Neural progenitor cell (in vitro differentiated cells): ENCODE results near the gene DEPDC1. TPM values are rescaled to one million over a fixed set of nuclear protein-coding genes. Genes with fewer than 3 reads are reported as not detected.

Experiments
- DNase-seq: peaks from one replicate; pipeline ENCODE4 v3.0.0-alpha.2; 2016; ENCODE audit warnings: low spot score
- H2AFZ ChIP-seq: fragments of 200-600 bp; sonication (generic); replicated peaks from 2 replicates; pipeline ENCODE4 v1.6.1; 2016; ENCODE audit warnings: antibody characterized with exemption
- H3F3A ChIP-seq: fragments of 200-600 bp; sonication (generic); 2 replicates; pipeline ENCODE4 v1.6.1; 2016; ENCODE audit warnings: antibody characterized with exemption, low read depth
- H3K27ac ChIP-seq: fragments of 200-600 bp; sonication (generic); 2 replicates; pipeline ENCODE4 v1.5.1; 2016; ENCODE audit warnings: mild to moderate bottlenecking
- H3K27me3 ChIP-seq: fragments of 200-600 bp; sonication (generic); 2 replicates; pipeline ENCODE4 v1.6.1; 2016; ENCODE audit warnings: mild to moderate bottlenecking, moderate library complexity
- H3K36me3 ChIP-seq: fragments of 200-600 bp; sonication (generic); 2 replicates; pipeline ENCODE4 v1.5.1; 2016
- H3K4me1 ChIP-seq: fragments of 200-600 bp; sonication (generic); 2 replicates; pipeline ENCODE4 v1.6.1; 2016; ENCODE audit warnings: mixed run types
- H3K4me2 ChIP-seq: fragments of 200-600 bp; sonication (generic); 2 replicates; pipeline ENCODE4 v1.6.1; 2016
- H3K4me3 ChIP-seq: fragments of 200-600 bp; sonication (generic); 2 replicates; pipeline ENCODE4 v1.5.1; 2016
- H3K79me2 ChIP-seq: fragments of 200-600 bp; sonication (generic); 2 replicates; pipeline ENCODE4 v1.6.1; 2016; ENCODE audit warnings: low read depth
- H3K9ac ChIP-seq: fragments of 200-600 bp; sonication (generic); 2 replicates; pipeline ENCODE4 v1.6.1; 2016
- H3K9me3 ChIP-seq: fragments of 200-600 bp; sonication (generic); 2 replicates; pipeline ENCODE4 v1.5.1; 2016; ENCODE audit warnings: low read depth
- H4K20me1 ChIP-seq: fragments of 200-600 bp; sonication (generic); 2 replicates; pipeline ENCODE4 v1.6.1; 2016; ENCODE audit warnings: low read depth
- H3K27ac Mint-ChIP-seq: 3 replicates; pipeline ENCODE4 v1.8.0; 2021; ENCODE audit warnings: mixed read lengths
- H3K27me3 Mint-ChIP-seq: 2 replicates; pipeline ENCODE4 v1.8.0; 2022; ENCODE audit warnings: low read depth, mild to moderate bottlenecking, inconsistent platforms, moderate library complexity, mixed read lengths; ENCODE audit not compliant: insufficient read depth
- H3K36me3 Mint-ChIP-seq: 3 replicates; pipeline ENCODE4 v1.8.0; 2021; ENCODE audit warnings: mixed read lengths
- H3K4me1 Mint-ChIP-seq: 3 replicates; pipeline ENCODE4 v1.8.0; 2021; ENCODE audit warnings: mixed read lengths
- H3K4me3 Mint-ChIP-seq: 3 replicates; pipeline ENCODE4 v1.8.0; 2021; ENCODE audit warnings: mild to moderate bottlenecking, moderate library complexity, mixed read lengths
- H3K9me3 Mint-ChIP-seq: 3 replicates; pipeline ENCODE4 v1.8.0; 2020; ENCODE audit warnings: mixed read lengths
- EZH2 ChIP-seq: fragments of 200-600 bp; sonication (generic); IDR thresholded peaks from 2 replicates; pipeline ENCODE4 v1.6.1; 2017; ENCODE audit warnings: antibody characterized with exemption, mild to moderate bottlenecking, moderate library complexity
- EZH2phosphoT487 ChIP-seq: fragments of 200-600 bp; sonication (generic); IDR thresholded peaks from 2 replicates; pipeline ENCODE4 v1.6.1; 2017; ENCODE audit warnings: antibody characterized with exemption
- total RNA-seq: library from RNA; depleted of rRNA; stranded (reverse); fragments of >200 nt; gene quantifications from 2 replicates; pipeline ENCODE4 v1.2.3, GENCODE V29; 2015; ENCODE audit warnings: low replicate concordance
- TF ChIP-seq, protein P1 (sequence below): fragments of 200-600 bp; sonication (generic); IDR thresholded peaks from 2 replicates; pipeline ENCODE4 v1.5.1; 2017; ENCODE audit warnings: antibody characterized with exemption, mild to moderate bottlenecking

DEPDC1 gene
- total RNA-seq, 1 donor from 2014 or later = 144 TPM

DNA sequence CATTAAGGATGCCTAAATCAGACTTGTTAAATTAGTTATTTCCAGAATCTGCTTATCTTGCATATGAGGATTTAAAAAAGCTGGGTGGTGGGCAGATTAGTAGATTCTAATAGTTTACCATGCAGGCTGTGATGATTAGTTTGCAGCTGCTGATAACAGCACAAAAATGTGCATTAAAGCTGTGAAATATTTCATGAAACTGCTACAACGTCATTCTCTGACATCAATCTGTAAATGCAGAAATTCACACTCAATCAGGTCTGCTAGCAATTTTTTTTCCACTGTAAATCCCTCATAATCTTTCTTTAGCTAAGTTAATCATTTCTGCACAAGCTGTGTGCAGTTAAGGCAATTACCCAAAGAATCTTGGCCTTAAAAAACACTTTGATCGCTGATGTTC lies 37.8 kb downstream of the DEPDC1 start:
- no peak overlapping the region for H3K9ac ChIP-seq
- Mint-ChIP-seq H3K27ac (no peak overlapping the region), H3K4me1 (peaks cover 13% of the 10 kb centered on the region), H3K9me3 (peaks cover 9% of the 10 kb centered on the region), H3K4me3 (no peak overlapping the region), H3K36me3 (peaks cover 3% of the 10 kb centered on the region), H3K27me3 (no peaks in the 10 kb centered on the region)
- no peak for DNase-seq
- no peaks in the 10 kb centered on the region for H3K27me3 ChIP-seq
- no peaks in the 10 kb centered on the region for H3K4me1 ChIP-seq
- no peaks in the 10 kb centered on the region for H3K36me3 ChIP-seq
- no peak overlapping the region for H3K4me3 ChIP-seq
- H2AFZ ChIP-seq = no peak overlapping the region
- no peaks in the 10 kb centered on the region for H4K20me1 ChIP-seq
- H3K79me2 ChIP-seq = no peaks in the 10 kb centered on the region
- no peak overlapping the region for H3K27ac ChIP-seq
- no peaks in the 10 kb centered on the region for H3K9me3 ChIP-seq
- TF ChIP-seq, protein P1, sequence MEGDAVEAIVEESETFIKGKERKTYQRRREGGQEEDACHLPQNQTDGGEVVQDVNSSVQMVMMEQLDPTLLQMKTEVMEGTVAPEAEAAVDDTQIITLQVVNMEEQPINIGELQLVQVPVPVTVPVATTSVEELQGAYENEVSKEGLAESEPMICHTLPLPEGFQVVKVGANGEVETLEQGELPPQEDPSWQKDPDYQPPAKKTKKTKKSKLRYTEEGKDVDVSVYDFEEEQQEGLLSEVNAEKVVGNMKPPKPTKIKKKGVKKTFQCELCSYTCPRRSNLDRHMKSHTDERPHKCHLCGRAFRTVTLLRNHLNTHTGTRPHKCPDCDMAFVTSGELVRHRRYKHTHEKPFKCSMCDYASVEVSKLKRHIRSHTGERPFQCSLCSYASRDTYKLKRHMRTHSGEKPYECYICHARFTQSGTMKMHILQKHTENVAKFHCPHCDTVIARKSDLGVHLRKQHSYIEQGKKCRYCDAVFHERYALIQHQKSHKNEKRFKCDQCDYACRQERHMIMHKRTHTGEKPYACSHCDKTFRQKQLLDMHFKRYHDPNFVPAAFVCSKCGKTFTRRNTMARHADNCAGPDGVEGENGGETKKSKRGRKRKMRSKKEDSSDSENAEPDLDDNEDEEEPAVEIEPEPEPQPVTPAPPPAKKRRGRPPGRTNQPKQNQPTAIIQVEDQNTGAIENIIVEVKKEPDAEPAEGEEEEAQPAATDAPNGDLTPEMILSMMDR = no peak
- no peak for TF ChIP-seq EZH2phosphoT487
- no peak for TF ChIP-seq EZH2
- H3F3A ChIP-seq = no peaks in the 10 kb centered on the region
- no peak overlapping the region for H3K4me2 ChIP-seq

DNA sequence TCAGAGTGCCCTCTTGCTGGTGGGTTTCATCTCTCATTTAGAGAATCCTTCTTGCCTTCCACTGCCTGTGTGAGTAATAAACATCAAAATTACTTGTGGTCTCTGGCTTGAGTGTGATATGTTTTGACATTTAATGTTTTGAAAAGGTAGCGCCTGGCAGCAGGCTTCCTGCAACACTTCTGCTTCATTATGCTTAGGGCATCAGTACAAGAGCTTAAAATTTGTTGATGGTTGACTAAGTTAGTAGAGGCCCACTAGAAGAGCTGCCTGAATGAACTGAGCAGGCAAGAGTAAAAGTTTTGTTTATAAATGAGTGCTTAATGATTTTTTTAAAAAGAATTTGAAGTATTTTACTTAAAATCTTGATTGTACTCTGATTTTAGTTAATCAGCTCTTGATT lies 40.7 kb downstream of the DEPDC1 start:
- no peaks in the 10 kb centered on the region for H3F3A ChIP-seq
- H3K36me3 Mint-ChIP-seq = no peaks in the 10 kb centered on the region
- no peak overlapping the region for H3K9ac ChIP-seq
- no peak overlapping the region for H3K27ac ChIP-seq
- H3K9me3 ChIP-seq = no peaks in the 10 kb centered on the region
- H3K4me2 ChIP-seq = no peak overlapping the region
- DNase-seq = no peak
- H4K20me1 ChIP-seq = no peaks in the 10 kb centered on the region
- no peak overlapping the region for H3K4me3 ChIP-seq
- H3K79me2 ChIP-seq = no peaks in the 10 kb centered on the region
- H3K4me1 ChIP-seq = no peaks in the 10 kb centered on the region
- no peaks in the 10 kb centered on the region for H3K27me3 Mint-ChIP-seq
- H3K27ac Mint-ChIP-seq = no peak overlapping the region
- H2AFZ ChIP-seq = no peak overlapping the region
- H3K4me3 Mint-ChIP-seq = no peak overlapping the region
- H3K9me3 Mint-ChIP-seq = no peaks in the 10 kb centered on the region
- H3K4me1 Mint-ChIP-seq = peaks cover 21% of the 10 kb centered on the region
- TF ChIP-seq EZH2phosphoT487 (no peak), EZH2 (no peak)
- TF ChIP-seq, protein P1 = no peak
- no peaks in the 10 kb centered on the region for H3K36me3 ChIP-seq
- no peaks in the 10 kb centered on the region for H3K27me3 ChIP-seq

DNA sequence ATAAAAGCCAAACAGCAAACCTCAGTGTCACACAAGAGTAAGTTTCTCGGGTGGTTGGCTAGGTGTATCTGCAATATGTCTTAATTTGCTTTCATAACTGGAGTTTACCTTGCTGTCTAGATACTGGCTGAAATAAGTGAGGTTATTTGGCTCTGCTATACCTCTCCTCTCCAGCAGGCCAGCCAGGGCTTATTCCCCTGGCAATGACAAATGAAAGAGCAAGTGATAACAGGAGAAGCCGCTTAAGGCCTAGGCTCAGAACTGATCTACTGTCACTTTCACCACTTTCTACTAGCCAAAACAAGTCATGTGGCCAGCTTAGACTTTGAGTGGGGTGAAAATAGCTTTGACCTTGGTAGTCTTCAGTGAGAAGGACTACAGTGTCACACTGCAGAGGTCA lies 42.3 kb downstream of the DEPDC1 start:
- no peak overlapping the region for H3K9ac ChIP-seq
- no peak overlapping the region for H3K4me3 ChIP-seq
- no peaks in the 10 kb centered on the region for H3K79me2 ChIP-seq
- H4K20me1 ChIP-seq = no peaks in the 10 kb centered on the region
- H3F3A ChIP-seq = no peaks in the 10 kb centered on the region
- H2AFZ ChIP-seq = no peak overlapping the region
- no peak overlapping the region for H3K27ac ChIP-seq
- H3K36me3 ChIP-seq = no peaks in the 10 kb centered on the region
- H3K4me1 ChIP-seq = peaks cover 8% of the 10 kb centered on the region
- TF ChIP-seq EZH2phosphoT487 = no peak
- TF ChIP-seq, protein P1 = peak; percentile 11
- H3K9me3 ChIP-seq = no peaks in the 10 kb centered on the region
- H3K4me1 Mint-ChIP-seq = peaks cover 21% of the 10 kb centered on the region
- H3K27me3 ChIP-seq = no peaks in the 10 kb centered on the region
- no peak overlapping the region for H3K4me2 ChIP-seq
- H3K27me3 Mint-ChIP-seq = no peaks in the 10 kb centered on the region
- DNase-seq = no peak
- no peak overlapping the region for H3K27ac Mint-ChIP-seq
- no peak overlapping the region for H3K4me3 Mint-ChIP-seq
- H3K9me3 Mint-ChIP-seq = no peaks in the 10 kb centered on the region
- no peaks in the 10 kb centered on the region for H3K36me3 Mint-ChIP-seq
